SK-N-SH treated with all-trans-retinoic acid at 6 μM for 48 hours (cell line): ENCODE results near the gene BRF1.

Experiments
- ATAC-seq: fragments of 200-7000 bp; cut with Tn5 transposase; 3 replicates; pipeline ENCODE4 v1.9.1; 2020; ENCODE audit warnings: mild to moderate bottlenecking, moderate library complexity
- ARNTL ChIP-seq: fragments of 450-650 bp; formaldehyde crosslinking; IDR thresholded peaks from 2 replicates; pipeline ENCODE4 v1.5.0; 2020; ENCODE audit warnings: low read depth, mild to moderate bottlenecking, moderate library complexity, borderline replicate concordance
- BACH2 ChIP-seq: fragments of 250-450 bp; sonication (Bioruptor Pico); IDR thresholded peaks from 2 replicates; pipeline ENCODE4 v1.9.0; 2021; ENCODE audit warnings: mild to moderate bottlenecking, borderline replicate concordance
- CSDC2 ChIP-seq: fragments of 250-450 bp; sonication (Bioruptor Pico); IDR thresholded peaks from 2 replicates; pipeline ENCODE4 v1.5.0; 2020; ENCODE audit warnings: mild to moderate bottlenecking, moderate library complexity
- CSRNP3 ChIP-seq: fragments of 250-450 bp; sonication (Bioruptor Pico); IDR thresholded peaks from 2 replicates; pipeline ENCODE4 v1.5.1; 2021; ENCODE audit warnings: mild to moderate bottlenecking, moderate library complexity
- ESRRG ChIP-seq: fragments of 250-450 bp; sonication (Bioruptor Pico); IDR thresholded peaks from 2 replicates; pipeline ENCODE4 v1.6.1; 2021; ENCODE audit warnings: mild to moderate bottlenecking
- GLIS3 ChIP-seq: fragments of 250-450 bp; sonication (Bioruptor Pico); IDR thresholded peaks from 2 replicates; pipeline ENCODE4 v1.5.0; 2020; ENCODE audit warnings: mild to moderate bottlenecking, moderate library complexity
- ISL1 ChIP-seq: fragments of 250-450 bp; sonication (Bioruptor Pico); IDR thresholded peaks from 2 replicates; pipeline ENCODE4 v2.1.2; 2022; ENCODE audit warnings: mild to moderate bottlenecking, moderate library complexity
- OSR1 ChIP-seq: fragments of 250-450 bp; sonication (Bioruptor Pico); IDR thresholded peaks from 2 replicates; pipeline ENCODE4 v1.8.0; 2022; ENCODE audit warnings: moderate library complexity, mild to moderate bottlenecking, inconsistent platforms
- POU6F1 ChIP-seq: fragments of 250-450 bp; sonication (Bioruptor Pico); IDR thresholded peaks from 2 replicates; pipeline ENCODE4 v1.8.0; 2021; ENCODE audit warnings: low read depth, mild to moderate bottlenecking, moderate library complexity, borderline replicate concordance
- RARB ChIP-seq: fragments of 250-450 bp; sonication (Bioruptor Pico); IDR thresholded peaks from 2 replicates; pipeline ENCODE4 v1.8.0; 2021; ENCODE audit warnings: mild to moderate bottlenecking, moderate library complexity
- TCF4 ChIP-seq: fragments of 250-450 bp; sonication (Bioruptor Pico); IDR thresholded peaks from 2 replicates; pipeline ENCODE4 v1.8.0; 2021; ENCODE audit warnings: mild to moderate bottlenecking, moderate library complexity, borderline replicate concordance
- TOX ChIP-seq: fragments of 250-450 bp; sonication (Bioruptor Pico); IDR thresholded peaks from 2 replicates; pipeline ENCODE4 v1.8.0; 2021; ENCODE audit warnings: mild to moderate bottlenecking, moderate library complexity, borderline replicate concordance
- TSHZ2 ChIP-seq: fragments of 250-450 bp; sonication (Bioruptor Pico); IDR thresholded peaks from 2 replicates; pipeline ENCODE4 v1.5.0; 2020; ENCODE audit warnings: mild to moderate bottlenecking, moderate library complexity
- ZC3H10 ChIP-seq: fragments of 250-450 bp; sonication (Bioruptor Pico); IDR thresholded peaks from 2 replicates; pipeline ENCODE4 v1.5.1; 2021; ENCODE audit warnings: mild to moderate bottlenecking, moderate library complexity
- ZFP3 ChIP-seq: fragments of 250-450 bp; sonication (Bioruptor Pico); IDR thresholded peaks from 2 replicates; pipeline ENCODE4 v1.5.0; 2020; ENCODE audit warnings: mild to moderate bottlenecking, moderate library complexity
- ZFP30 ChIP-seq: fragments of 450-650 bp; formaldehyde crosslinking; IDR thresholded peaks from 2 replicates; pipeline ENCODE4 v1.5.0; 2022; ENCODE audit warnings: mild to moderate bottlenecking, moderate library complexity
- ZNF565 ChIP-seq: fragments of 450-650 bp; formaldehyde crosslinking; conservative IDR thresholded peaks from 2 replicates; pipeline ENCODE4 v1.5.0; 2020; ENCODE audit warnings: low read depth, mild to moderate bottlenecking, moderate library complexity
- ZNF70 ChIP-seq: fragments of 450-650 bp; formaldehyde crosslinking; IDR thresholded peaks from 2 replicates; pipeline ENCODE4 v1.5.0; 2020; ENCODE audit warnings: mild to moderate bottlenecking, moderate library complexity
- ZNF8 ChIP-seq: fragments of 450-650 bp; formaldehyde crosslinking; IDR thresholded peaks from 2 replicates; pipeline ENCODE4 v1.5.0; 2020; ENCODE audit warnings: mild to moderate bottlenecking, moderate library complexity
- TF ChIP-seq, protein P1 (sequence below): fragments of 250-450 bp; sonication (Bioruptor Pico); IDR thresholded peaks from 2 replicates; pipeline ENCODE4 v1.8.0; 2020; ENCODE audit warnings: mild to moderate bottlenecking, moderate library complexity, borderline replicate concordance
- TF ChIP-seq, protein P2 (sequence below): fragments of 250-450 bp; sonication (Bioruptor Pico); IDR thresholded peaks from 2 replicates; pipeline ENCODE4 v1.5.1; 2020; ENCODE audit warnings: low read depth, mild to moderate bottlenecking, moderate library complexity

The BRF1 gene

DNA sequence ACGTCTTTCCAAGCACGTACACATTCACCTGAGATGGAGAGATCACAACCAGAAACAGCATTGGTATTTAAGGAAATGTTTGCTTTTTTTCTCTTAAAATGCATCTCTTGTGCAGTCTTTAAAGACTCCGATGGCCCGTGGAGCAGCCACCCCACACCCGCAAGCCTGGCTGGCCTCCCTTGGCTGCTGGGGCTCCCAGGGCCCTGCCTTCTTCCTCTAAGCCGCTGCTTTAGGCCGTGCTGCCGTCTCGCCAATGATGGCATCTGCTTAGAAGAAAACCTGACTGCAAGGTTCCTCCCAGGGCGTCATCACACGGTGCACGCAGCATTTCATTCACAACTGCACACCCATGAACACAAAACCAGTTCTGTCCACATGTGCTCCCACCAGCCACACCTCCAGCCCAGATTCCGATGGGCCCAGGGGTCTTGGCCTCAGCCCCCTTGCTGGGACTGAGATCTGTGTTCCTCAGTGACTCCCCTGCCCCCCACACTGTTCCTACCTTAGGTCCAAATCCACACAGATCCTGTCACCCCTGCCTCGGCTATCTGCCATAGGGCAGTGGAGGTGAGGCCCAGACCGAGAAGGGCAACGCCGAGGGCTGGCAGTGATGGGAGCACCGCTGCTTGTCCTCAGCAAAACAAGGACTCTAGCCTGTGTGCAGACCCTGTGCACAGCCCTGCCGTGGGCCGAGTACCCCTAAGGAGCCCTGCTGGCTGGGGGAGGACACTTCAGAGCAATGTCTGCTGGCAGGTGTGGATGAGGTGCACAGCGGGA lies 48.1 kb downstream of the BRF1 start:
- TF ChIP-seq ARNTL, result no peak
- TF ChIP-seq, protein P1, sequence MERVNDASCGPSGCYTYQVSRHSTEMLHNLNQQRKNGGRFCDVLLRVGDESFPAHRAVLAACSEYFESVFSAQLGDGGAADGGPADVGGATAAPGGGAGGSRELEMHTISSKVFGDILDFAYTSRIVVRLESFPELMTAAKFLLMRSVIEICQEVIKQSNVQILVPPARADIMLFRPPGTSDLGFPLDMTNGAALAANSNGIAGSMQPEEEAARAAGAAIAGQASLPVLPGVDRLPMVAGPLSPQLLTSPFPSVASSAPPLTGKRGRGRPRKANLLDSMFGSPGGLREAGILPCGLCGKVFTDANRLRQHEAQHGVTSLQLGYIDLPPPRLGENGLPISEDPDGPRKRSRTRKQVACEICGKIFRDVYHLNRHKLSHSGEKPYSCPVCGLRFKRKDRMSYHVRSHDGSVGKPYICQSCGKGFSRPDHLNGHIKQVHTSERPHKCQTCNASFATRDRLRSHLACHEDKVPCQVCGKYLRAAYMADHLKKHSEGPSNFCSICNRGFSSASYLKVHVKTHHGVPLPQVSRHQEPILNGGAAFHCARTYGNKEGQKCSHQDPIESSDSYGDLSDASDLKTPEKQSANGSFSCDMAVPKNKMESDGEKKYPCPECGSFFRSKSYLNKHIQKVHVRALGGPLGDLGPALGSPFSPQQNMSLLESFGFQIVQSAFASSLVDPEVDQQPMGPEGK, result no peak
- TF ChIP-seq CSRNP3, result no peak
- TF ChIP-seq ZFP30 (CRISPR knock-in tag), result no peak
- TF ChIP-seq ZC3H10 (CRISPR knock-in tag), result no peak
- TF ChIP-seq, protein P2, sequence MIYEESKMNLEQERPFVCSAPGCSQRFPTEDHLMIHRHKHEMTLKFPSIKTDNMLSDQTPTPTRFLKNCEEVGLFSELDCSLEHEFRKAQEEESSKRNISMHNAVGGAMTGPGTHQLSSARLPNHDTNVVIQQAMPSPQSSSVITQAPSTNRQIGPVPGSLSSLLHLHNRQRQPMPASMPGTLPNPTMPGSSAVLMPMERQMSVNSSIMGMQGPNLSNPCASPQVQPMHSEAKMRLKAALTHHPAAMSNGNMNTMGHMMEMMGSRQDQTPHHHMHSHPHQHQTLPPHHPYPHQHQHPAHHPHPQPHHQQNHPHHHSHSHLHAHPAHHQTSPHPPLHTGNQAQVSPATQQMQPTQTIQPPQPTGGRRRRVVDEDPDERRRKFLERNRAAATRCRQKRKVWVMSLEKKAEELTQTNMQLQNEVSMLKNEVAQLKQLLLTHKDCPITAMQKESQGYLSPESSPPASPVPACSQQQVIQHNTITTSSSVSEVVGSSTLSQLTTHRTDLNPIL (CRISPR knock-in tag), result no peak
- TF ChIP-seq BACH2, result no peak
- no peak for TF ChIP-seq TOX (CRISPR knock-in tag)
- no peak for TF ChIP-seq TSHZ2 (CRISPR knock-in tag)
- TF ChIP-seq ZNF70 (CRISPR knock-in tag), result no peak
- TF ChIP-seq ZNF8, result no peak
- TF ChIP-seq ZNF565 (CRISPR knock-in tag), result no peak
- no peak for TF ChIP-seq ZFP3 (CRISPR knock-in tag)
- no peak for TF ChIP-seq ISL1
- no peak for TF ChIP-seq OSR1
- TF ChIP-seq RARB (CRISPR knock-in tag), result no peak
- TF ChIP-seq CSDC2 (CRISPR knock-in tag), result no peak
- no peak for ATAC-seq

DNA sequence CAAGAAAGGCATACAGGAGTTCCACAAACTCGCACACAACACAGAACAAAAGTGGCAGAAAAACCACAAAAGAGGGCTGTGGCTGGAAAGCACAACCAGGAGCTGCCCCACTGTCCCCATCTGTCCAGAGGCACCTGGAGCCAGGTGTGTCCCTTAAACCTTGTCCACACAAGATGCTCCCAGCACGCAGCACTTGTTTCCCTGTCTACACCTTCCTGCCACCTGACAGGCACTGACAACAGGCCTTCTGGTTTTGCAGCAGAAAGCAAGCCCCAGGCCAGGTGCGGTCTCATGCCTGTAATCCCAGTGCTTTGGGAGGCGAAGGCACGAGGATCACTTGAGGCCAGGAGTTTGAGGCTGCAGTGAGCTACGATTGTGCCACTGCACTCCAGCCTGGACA lies 48.9 kb downstream of the BRF1 start:
- no peak for ATAC-seq
- TF ChIP-seq ZFP3 (CRISPR knock-in tag) (no peak), GLIS3 (no peak), TCF4 (CRISPR knock-in tag) (no peak), CSRNP3 (no peak), RARB (CRISPR knock-in tag) (no peak), POU6F1 (CRISPR knock-in tag) (no peak)

DNA sequence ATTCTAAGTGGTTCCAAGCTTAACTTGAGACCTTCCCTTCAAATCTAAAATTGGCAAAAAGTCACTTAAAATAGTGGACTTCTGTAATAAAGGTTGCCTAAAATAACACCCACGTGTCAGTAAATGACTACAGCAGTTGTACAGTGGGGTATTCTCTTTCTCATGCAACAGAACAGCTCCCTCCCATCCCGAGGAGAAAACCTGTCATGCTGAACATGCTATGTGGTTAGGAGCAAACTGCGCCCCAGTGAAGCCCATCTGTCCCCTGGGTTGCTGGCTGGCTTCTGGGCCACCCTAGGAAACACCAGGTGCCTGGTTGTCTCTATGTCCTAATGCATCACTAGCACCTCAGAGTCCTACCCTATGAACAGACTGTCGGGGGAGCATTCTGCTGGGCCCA lies 49.8 kb downstream of the BRF1 start:
- ATAC-seq, result no peak
- TF ChIP-seq ZC3H10 (CRISPR knock-in tag), result no peak
- TF ChIP-seq, protein P2 (CRISPR knock-in tag), result no peak
- TF ChIP-seq ZNF565 (CRISPR knock-in tag), result no peak
- no peak for TF ChIP-seq ESRRG
- no peak for TF ChIP-seq ZNF8
- no peak for TF ChIP-seq ZFP30 (CRISPR knock-in tag)
- no peak for TF ChIP-seq ZFP3 (CRISPR knock-in tag)
- TF ChIP-seq, protein P1, result no peak
